ENCODE results near the gene CYBC1.

- TF ChIP-seq CTCF (IDR thresholded peaks at IDR 0.05; ENCODE audit: insufficient read depth, low read length) (no peak), REST (IDR thresholded peaks at IDR 0.05; ENCODE audit: insufficient replicate concordance, low read depth) (no peak), GABPA (IDR thresholded peaks at IDR 0.05; ENCODE audit: low read depth) (no peak), POLR2AphosphoS5 (IDR thresholded peaks at IDR 0.05; ENCODE audit: low read depth) (no peak)
Measured at GRCh38 chr17:82446124-82446523, 4.4 kb downstream of the CYBC1 start.

All from HL-60 (cell line).